Activated CD4-positive, CD25-positive, alpha-beta regulatory T cell (primary cell): ENCODE data around the gene SLC25A43.
"Not testable (repeated sequence)": the region's sequence is repeated elsewhere in the genome, so short reads cannot be mapped to it uniquely, and the experiment has no call there.

Source experiments
- DNase-seq, 4 experiments: peaks; one replicate each; lab custom pipeline; 2025; lab: John Stamatoyannopoulos, UW

The SLC25A43 gene

GRCh38 chrX:119468551-119469312 is 69.6 kb downstream of the SLC25A43 start:
- peak; percentile 71 to 79 (median 74) for DNase-seq

GRCh38 chrX:119469313-119469635 is 70.1 kb downstream of the SLC25A43 start:
- no peak for DNase-seq

GRCh38 chrX:119474615-119475388 is 75.7 kb downstream of the SLC25A43 start:
- no peak for DNase-seq

- no peak for DNase-seq
These were observed 76.4 kb downstream of the SLC25A43 start for GRCh38 chrX:119475389-119476101.

GRCh38 chrX:119477812-119478232 is 78.7 kb downstream of the SLC25A43 start:
- DNase-seq: no peak

- DNase-seq: no peak
These were observed 79.4 kb downstream of the SLC25A43 start for GRCh38 chrX:119478504-119478903.

GRCh38 chrX:119479845-119480244 is 80.7 kb downstream of the SLC25A43 start:
- no peak for DNase-seq

- no peak for DNase-seq
These were observed 82.2 kb downstream of the SLC25A43 start for GRCh38 chrX:119481323-119481801.

GRCh38 chrX:119482041-119482440 is 82.9 kb downstream of the SLC25A43 start:
- DNase-seq: no peak

- peak; percentile 31 to 43 (median 36) for DNase-seq
These were observed 83.6 kb downstream of the SLC25A43 start for GRCh38 chrX:119482481-119483480.

GRCh38 chrX:119486745-119487144 is 87.6 kb downstream of the SLC25A43 start:
- DNase-seq: no peak

- DNase-seq: not testable (repeated sequence)
These were observed 88.6 kb downstream of the SLC25A43 start for GRCh38 chrX:119487766-119488165.

- peak in 3 of 4 experiments; percentile 0 to 3 (median 1) for DNase-seq
These were observed 89.6 kb downstream of the SLC25A43 start for GRCh38 chrX:119488749-119489148.

- DNase-seq: no peak
These were observed 90.3 kb downstream of the SLC25A43 start for GRCh38 chrX:119489212-119490074.

- no peak for DNase-seq
These were observed 93.3 kb downstream of the SLC25A43 start for GRCh38 chrX:119492463-119492862.

GRCh38 chrX:119493851-119494495 is 94.8 kb downstream of the SLC25A43 start:
- DNase-seq: not testable (repeated sequence)

- peak in 1 of 4 experiments; percentile 0 for DNase-seq
These were observed 96.9 kb downstream of the SLC25A43 start for GRCh38 chrX:119495734-119496726.

GRCh38 chrX:119497185-119497584 is 98.0 kb downstream of the SLC25A43 start:
- DNase-seq: no peak
